ENCODE results near the gene SPTBN5. TPM values are rescaled to one million over a fixed set of nuclear protein-coding genes. Genes with fewer than 3 reads are reported as not detected.
A peak's percentile ranks its signal among the peaks of the same experiment; 100 is the strongest.

Gene SPTBN5
- total and polyA plus RNA-seq, 10 of the 15 experiments (the other 5 are each of a cell fraction or from before 2014, with no cell fraction given), result under 0.01 to 0.18 (median 0.04) TPM; not detected in 4

DNA sequence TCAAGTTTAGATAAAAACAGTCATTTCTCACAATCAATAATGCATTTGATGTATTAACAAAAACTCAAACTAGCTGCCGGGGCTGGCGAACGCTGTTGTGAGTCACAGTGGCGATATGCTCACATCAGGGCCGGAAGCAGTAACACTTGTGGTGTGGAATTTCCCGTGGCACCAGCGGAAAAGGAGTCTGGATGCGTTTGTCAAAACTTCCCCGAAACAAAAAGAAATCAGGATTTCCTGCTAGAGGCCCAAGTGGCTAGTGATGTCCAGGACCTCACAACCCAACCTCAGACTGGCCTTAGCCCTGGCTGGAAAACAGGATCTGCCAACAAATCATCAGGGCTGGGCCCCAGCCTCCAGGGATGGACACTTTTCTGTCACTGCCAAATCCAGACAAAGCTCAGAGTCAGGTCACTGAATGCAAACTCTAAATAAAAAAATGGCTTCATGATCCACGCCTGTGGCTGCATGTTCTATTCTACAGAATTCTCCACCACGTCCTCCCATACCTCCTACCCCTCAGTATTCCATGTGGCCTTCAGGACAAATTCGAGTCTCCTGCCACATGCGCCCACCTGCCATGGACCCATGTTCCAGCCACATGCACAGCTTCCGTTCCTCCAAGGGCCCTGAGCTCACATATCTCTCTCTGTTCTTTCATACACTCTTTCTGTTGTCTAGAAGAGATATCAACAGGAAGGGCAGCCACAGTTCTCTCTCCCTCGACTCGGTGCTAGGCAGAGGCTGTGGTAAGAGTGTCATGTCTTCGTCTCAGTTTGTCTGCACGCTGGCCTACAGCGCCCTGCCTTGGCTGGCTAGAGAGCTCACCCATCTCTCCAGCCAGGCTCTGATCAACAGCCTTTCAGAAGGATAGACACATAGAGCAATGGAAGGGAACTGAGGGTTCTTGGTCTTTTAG, 43.1 kb upstream of the SPTBN5 start:
- in situ Hi-C loops (cut with MboI) (no loop called here), intact Hi-C loops (cut with micrococcal nuclease; ENCODE audit: unreplicated experiment) (no loop called here)
- Histone ChIP-seq H3K4me2 (ENCODE audit: control insufficient read depth, insufficient read depth) (no peak overlapping the region; the same call in 1 of the 2 replicates), H3K9ac (ENCODE audit: control insufficient read depth, insufficient read depth, low read length) (no peak overlapping the region), H3K27me3 (replicated peaks in 1 of 2; ENCODE audit: control insufficient read depth in 2 of 2, insufficient read depth in 2 of 2, low read length in 1 of 2) (no peaks in the 10 kb centered on the region), H2AFZ (ENCODE audit: control insufficient read depth, low read depth, low read length) (no peak overlapping the region), H3K79me2 (ENCODE audit: control insufficient read depth, insufficient read depth, low read length) (peaks cover 26% of the 10 kb centered on the region), H3K9me3 (replicated peaks; ENCODE audit: control insufficient read depth, insufficient read depth, low read length) (no peaks in the 10 kb centered on the region), H4K20me1 (ENCODE audit: control insufficient read depth, insufficient read depth) (no peaks in the 10 kb centered on the region), H3K27ac (ENCODE audit: control insufficient read depth, insufficient read depth) (peak overlapping the region; percentile 45), H3K4me3 (no peak overlapping the region), H3K36me3 (ENCODE audit: control insufficient read depth in 2 of 2, insufficient read depth in 2 of 2, low read length in 1 of 2) (peaks cover 14 to 40% of the 10 kb centered on the region in 2 experiments), H3K4me1 (ENCODE audit: control insufficient read depth, insufficient read depth, low read length) (peaks cover 34% of the 10 kb centered on the region)
- ChIA-PET RAD21 (ENCODE audit: unreplicated experiment) (interaction anchor here (0.7 to 2.8 kb wide), 5 partner anchors 16 to 164 kb away, joined by 3 to 18 read pairs (median 5); no protein-coding TSS in a partner anchor), SMC1A (ENCODE audit: uncharacterized antibody, unreplicated experiment) (interaction anchor here (0.9 to 12.1 kb wide), 9 partner anchors 12 to 41 kb away, joined by 3 to 179 read pairs (median 5); partner anchors contain the start of gene EHD4), POLR2A (interaction anchor here (0.6 to 4.5 kb wide), 3 partner anchors 10 to 923 kb away, joined by 3 to 42 read pairs (median 4); partner anchors contain the start of gene EHD4), CTCF (interaction anchor here (0.9 to 2.8 kb wide), 7 partner anchors 8 to 163 kb away, joined by 3 to 16 read pairs (median 3); partner anchors contain the start of gene MAPKBP1)
- FAIRE-seq (no peak), DNase-seq (ENCODE audit: low read depth, low spot score) (no peak), ATAC-seq (peak; percentile 10; the same call in 1 of the 3 replicates)
- WGBS (ENCODE audit: insufficient coverage, insufficient replicate concordance, low lambda C conversion rate, missing lambda C conversion rate), result 87% methylated on average over 19 of the region's 19 CpGs
- no TSS peak for BruUV-seq (replicated peaks)
- TF ChIP-seq MYB (IDR thresholded peaks at IDR 0.05; ENCODE audit: borderline replicate concordance, low read depth, low read length) (no peak), SIX5 (IDR thresholded peaks at IDR 0.05; ENCODE audit: low read depth, low read length, severe bottlenecking) (no peak), ETV6 (conservative IDR thresholded peaks at IDR 0.05 in 1 of 2, IDR thresholded peaks at IDR 0.05 in 1 of 2; ENCODE audit: borderline replicate concordance in 1 of 2, low read depth in 1 of 2) (peak in 1 of 2 experiments; percentile 60; a peak in 2 of 4 replicates), POLR2AphosphoS5 (IDR thresholded peaks at IDR 0.05; ENCODE audit: low read length) (peak; percentile 77), NFYB (IDR thresholded peaks at IDR 0.05; ENCODE audit: insufficient read depth, low read depth, low read length) (no peak), RBBP5 (conservative IDR thresholded peaks at IDR 0.05) (no peak), TCF12 (IDR thresholded peaks at IDR 0.05; ENCODE audit: low read depth, low read length) (no peak), JUND (IDR thresholded peaks at IDR 0.05; ENCODE audit: low read depth, low read length) (no peak), EGR1 (IDR thresholded peaks at IDR 0.05; ENCODE audit: borderline replicate concordance in 1 of 2, low read depth in 2 of 2, low read length in 2 of 2) (0 out of 3 replicates have a peak, but pooled peaks of 1 of the 2 experiments have one; percentile 27), RAD21 (IDR thresholded peaks at IDR 0.05; ENCODE audit: insufficient read depth, low read depth, low read length) (peak; percentile 30), CBFB (IDR thresholded peaks at IDR 0.05; ENCODE audit: low read depth) (no peak), RUNX3 (IDR thresholded peaks at IDR 0.05; ENCODE audit: low read length) (peak; percentile 72), EZH2 (IDR thresholded peaks at IDR 0.05; ENCODE audit: borderline replicate concordance, control insufficient read depth, low read depth, low read length) (no peak), POLR2A (IDR thresholded peaks at IDR 0.05; ENCODE audit: low read depth, low read length) (peak; percentile 48; the same call in 1 of the 2 replicates), CBX3 (IDR thresholded peaks at IDR 0.05; ENCODE audit: borderline replicate concordance, low read depth) (no peak), JUNB (IDR thresholded peaks at IDR 0.05) (no peak), ATF7 (IDR thresholded peaks at IDR 0.05; ENCODE audit: low read depth) (no peak), EED (IDR thresholded peaks at IDR 0.05; ENCODE audit: low read depth) (peak; percentile 44; the same call in 1 of the 2 replicates)
- TF ChIP-seq, protein P1, sequence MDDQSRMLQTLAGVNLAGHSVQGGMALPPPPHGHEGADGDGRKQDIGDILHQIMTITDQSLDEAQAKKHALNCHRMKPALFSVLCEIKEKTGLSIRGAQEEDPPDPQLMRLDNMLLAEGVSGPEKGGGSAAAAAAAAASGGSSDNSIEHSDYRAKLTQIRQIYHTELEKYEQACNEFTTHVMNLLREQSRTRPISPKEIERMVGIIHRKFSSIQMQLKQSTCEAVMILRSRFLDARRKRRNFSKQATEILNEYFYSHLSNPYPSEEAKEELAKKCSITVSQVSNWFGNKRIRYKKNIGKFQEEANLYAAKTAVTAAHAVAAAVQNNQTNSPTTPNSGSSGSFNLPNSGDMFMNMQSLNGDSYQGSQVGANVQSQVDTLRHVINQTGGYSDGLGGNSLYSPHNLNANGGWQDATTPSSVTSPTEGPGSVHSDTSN (IDR thresholded peaks at IDR 0.05; ENCODE audit: insufficient replicate concordance, low read depth, low read length), result no peak
- TF ChIP-seq, protein P2, sequence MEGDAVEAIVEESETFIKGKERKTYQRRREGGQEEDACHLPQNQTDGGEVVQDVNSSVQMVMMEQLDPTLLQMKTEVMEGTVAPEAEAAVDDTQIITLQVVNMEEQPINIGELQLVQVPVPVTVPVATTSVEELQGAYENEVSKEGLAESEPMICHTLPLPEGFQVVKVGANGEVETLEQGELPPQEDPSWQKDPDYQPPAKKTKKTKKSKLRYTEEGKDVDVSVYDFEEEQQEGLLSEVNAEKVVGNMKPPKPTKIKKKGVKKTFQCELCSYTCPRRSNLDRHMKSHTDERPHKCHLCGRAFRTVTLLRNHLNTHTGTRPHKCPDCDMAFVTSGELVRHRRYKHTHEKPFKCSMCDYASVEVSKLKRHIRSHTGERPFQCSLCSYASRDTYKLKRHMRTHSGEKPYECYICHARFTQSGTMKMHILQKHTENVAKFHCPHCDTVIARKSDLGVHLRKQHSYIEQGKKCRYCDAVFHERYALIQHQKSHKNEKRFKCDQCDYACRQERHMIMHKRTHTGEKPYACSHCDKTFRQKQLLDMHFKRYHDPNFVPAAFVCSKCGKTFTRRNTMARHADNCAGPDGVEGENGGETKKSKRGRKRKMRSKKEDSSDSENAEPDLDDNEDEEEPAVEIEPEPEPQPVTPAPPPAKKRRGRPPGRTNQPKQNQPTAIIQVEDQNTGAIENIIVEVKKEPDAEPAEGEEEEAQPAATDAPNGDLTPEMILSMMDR (IDR thresholded peaks at IDR 0.05 in 2 of 3, conservative IDR thresholded peaks at IDR 0.05 in 1 of 3; ENCODE audit: control insufficient read depth in 2 of 3, extremely low read depth in 1 of 3, insufficient read depth in 1 of 3, low read depth in 3 of 3, low read length in 3 of 3), result peak; percentile 6 to 31 (median 29); a peak in 4 of 6 replicates

All from GM12878 (cell line).